GM21717 (cell line): ENCODE measurements around the gene SLC19A1.

Experiments
- ATAC-seq: cut with Tn5 transposase; IDR thresholded peaks from one replicate; pipeline ENCODE4 v1.9.1; 2021; ENCODE audit warnings: mild to moderate bottlenecking, moderate library complexity; ENCODE audit not compliant: unreplicated experiment

The SLC19A1 gene

GRCh38 chr21:45457161-45457831 lies 84.9 kb downstream of the SLC19A1 start:
- ATAC-seq, result no peak

GRCh38 chr21:45456584-45457160 lies 85.6 kb downstream of the SLC19A1 start:
- ATAC-seq, result no peak

- no peak for ATAC-seq
These were observed 86.3 kb downstream of the SLC19A1 start for GRCh38 chr21:45455674-45456583.

- ATAC-seq, result no peak
These were observed 87.1 kb downstream of the SLC19A1 start for GRCh38 chr21:45454926-45455673.

- no peak for ATAC-seq
These were observed 87.9 kb downstream of the SLC19A1 start for GRCh38 chr21:45454060-45454925.

GRCh38 chr21:45453308-45453950 lies 88.8 kb downstream of the SLC19A1 start:
- ATAC-seq, result no peak

GRCh38 chr21:45452696-45453307 lies 89.4 kb downstream of the SLC19A1 start:
- ATAC-seq, result no peak

- no peak for ATAC-seq
These were observed 90.5 kb downstream of the SLC19A1 start for GRCh38 chr21:45451771-45452182.

GRCh38 chr21:45451091-45451740 lies 91.0 kb downstream of the SLC19A1 start:
- no peak for ATAC-seq

- no peak for ATAC-seq
These were observed 91.7 kb downstream of the SLC19A1 start for GRCh38 chr21:45450423-45451090.

- ATAC-seq, result no peak
These were observed 92.4 kb downstream of the SLC19A1 start for GRCh38 chr21:45449658-45450422.

- no peak for ATAC-seq
These were observed 93.2 kb downstream of the SLC19A1 start for GRCh38 chr21:45448810-45449657.

- no peak for ATAC-seq
These were observed 93.9 kb downstream of the SLC19A1 start for GRCh38 chr21:45448283-45448809.
